ENCODE results near the gene ZNF30. TPM values are rescaled to one million over a fixed set of nuclear protein-coding genes. Genes with fewer than 3 reads are reported as not detected.
"Not testable (repeated sequence)": the region's sequence is repeated elsewhere in the genome, so short reads cannot be mapped to it uniquely, and the experiment has no call there.

The ZNF30 gene
- polyA plus RNA-seq, 3 donors from 2014 or later: 3.7 to 6.2 (median 4.7) TPM

- Mint-ChIP-seq H3K36me3 (peaks cover 42 to 46% (median 45%) of the 10 kb centered on the region in 3 donors), H3K27me3 (ENCODE audit: low read depth in 3 of 3) (peaks cover 2 to 8% (median 5%) of the 10 kb centered on the region in 3 donors), H3K9me3 (peaks cover 37 to 50% (median 45%) of the 10 kb centered on the region in 6 donors), H3K27ac (peak within 1 kb of the TSS; percentile 88 to 95 (median 92)), H3K4me1 (peaks cover 31 to 38% of the 10 kb centered on the region in 2 donors), H3K4me3 (peak within 1 kb of the TSS; percentile 90 to 98 (median 97))
- DNase-seq: peak; percentile 52 to 54 (median 54)
These were observed 37.1 kb downstream of the ZNF30 start, which contains the start of gene ZNF792 for GRCh38 chr19:34963573-34964406. ZNF792 (minus strand) TSS chr19:34964229; CDS start chr19:34963662, 567 bp downstream.

- H3K9me3 Mint-ChIP-seq: peaks cover 30 to 42% (median 37%) of the 10 kb centered on the region in 6 donors
These were observed 37.9 kb downstream of the ZNF30 start for GRCh38 chr19:34964598-34964997.

GRCh38 chr19:34965505-34965904 is 38.8 kb downstream of the ZNF30 start:
- peak overlapping the region; percentile 41 to 83 (median 51) for H3K4me3 Mint-ChIP-seq

More at GRCh38 chr19:34964598-34964997, 37.9 kb downstream of the ZNF30 start:
- H3K36me3 Mint-ChIP-seq: peaks cover 34 to 38% (median 37%) of the 10 kb centered on the region in 3 donors
- peaks cover 31 to 36% of the 10 kb centered on the region in 2 donors for H3K4me1 Mint-ChIP-seq
- H3K27ac Mint-ChIP-seq: peak overlapping the region in 2 of 6 donors; percentile 46 to 67
- DNase-seq: no peak
- peak overlapping the region; percentile 69 to 83 (median 79) for H3K4me3 Mint-ChIP-seq
- peaks cover 2 to 8% (median 5%) of the 10 kb centered on the region in 3 donors for H3K27me3 Mint-ChIP-seq (ENCODE audit: low read depth in 3 of 3)

GRCh38 chr19:34967551-34967950 is 40.8 kb downstream of the ZNF30 start:
- H3K4me1 Mint-ChIP-seq: peaks cover 11 to 14% of the 10 kb centered on the region in 2 donors
- peaks cover 7 to 10% (median 8%) of the 10 kb centered on the region in 3 donors for H3K36me3 Mint-ChIP-seq
- no peak for DNase-seq
- peaks cover 4 to 13% (median 7%) of the 10 kb centered on the region in 6 donors for H3K9me3 Mint-ChIP-seq
- H3K27ac Mint-ChIP-seq: no peak overlapping the region
- no peak overlapping the region for H3K4me3 Mint-ChIP-seq
- peaks cover 2 to 7% (median 6%) of the 10 kb centered on the region in 3 donors for H3K27me3 Mint-ChIP-seq (ENCODE audit: low read depth in 3 of 3)

More at GRCh38 chr19:34965505-34965904, 38.8 kb downstream of the ZNF30 start:
- peaks cover 24 to 33% (median 27%) of the 10 kb centered on the region in 6 donors for H3K9me3 Mint-ChIP-seq
- H3K27ac Mint-ChIP-seq; DNase-seq; H3K27me3 Mint-ChIP-seq (ENCODE audit: low read depth in 3 of 3): not testable (repeated sequence)
- H3K4me1 Mint-ChIP-seq: peaks cover 26 to 27% of the 10 kb centered on the region in 2 donors
- H3K36me3 Mint-ChIP-seq: peaks cover 25 to 29% (median 28%) of the 10 kb centered on the region in 3 donors

GRCh38 chr19:34969721-34970120 is 43.0 kb downstream of the ZNF30 start:
- peaks cover 0 to 5% (median under 1%) of the 10 kb centered on the region in 6 donors for H3K9me3 Mint-ChIP-seq
- no peak overlapping the region for H3K27ac Mint-ChIP-seq
- peaks cover 5 to 18% (median 7%) of the 10 kb centered on the region in 3 donors for H3K27me3 Mint-ChIP-seq (ENCODE audit: low read depth in 3 of 3)
- H3K36me3 Mint-ChIP-seq: peaks cover 0 to 3% (median 0%) of the 10 kb centered on the region in 3 donors
- H3K4me1 Mint-ChIP-seq: peaks cover 14 to 17% of the 10 kb centered on the region in 2 donors
- no peak overlapping the region for H3K4me3 Mint-ChIP-seq
- DNase-seq: no peak

- H3K27ac Mint-ChIP-seq: not testable (repeated sequence)
These were observed 43.6 kb downstream of the ZNF30 start for GRCh38 chr19:34970185-34970780.

GRCh38 chr19:34972163-34972705 is 45.5 kb downstream of the ZNF30 start:
- peak overlapping the region in 1 of 6 donors; percentile 61 for H3K27ac Mint-ChIP-seq
- H3K36me3 Mint-ChIP-seq: no peaks in the 10 kb centered on the region
- H3K27me3 Mint-ChIP-seq (ENCODE audit: low read depth in 3 of 3): peaks cover 7 to 23% (median 9%) of the 10 kb centered on the region in 3 donors
- no peak overlapping the region for H3K4me3 Mint-ChIP-seq
- H3K9me3 Mint-ChIP-seq: peaks cover 0 to 5% (median 0%) of the 10 kb centered on the region in 6 donors
- no peak for DNase-seq
- peaks cover 17 to 18% of the 10 kb centered on the region in 2 donors for H3K4me1 Mint-ChIP-seq

More at GRCh38 chr19:34970185-34970780, 43.6 kb downstream of the ZNF30 start:
- H3K27me3 Mint-ChIP-seq (ENCODE audit: low read depth in 3 of 3): peaks cover 6 to 18% (median 7%) of the 10 kb centered on the region in 3 donors
- H3K4me1 Mint-ChIP-seq: peaks cover 17 to 18% of the 10 kb centered on the region in 2 donors
- not testable (repeated sequence) for H3K9me3 Mint-ChIP-seq, H3K4me3 Mint-ChIP-seq, H3K36me3 Mint-ChIP-seq, DNase-seq

GRCh38 chr19:34974646-34975045 is 47.9 kb downstream of the ZNF30 start:
- H3K27ac Mint-ChIP-seq: peak overlapping the region in 1 of 6 donors; percentile 23
- no peak overlapping the region for H3K4me3 Mint-ChIP-seq
- no peak for DNase-seq
- peaks cover 11 to 26% (median 12%) of the 10 kb centered on the region in 3 donors for H3K27me3 Mint-ChIP-seq (ENCODE audit: low read depth in 3 of 3)
- peaks cover 0 to 5% (median 0%) of the 10 kb centered on the region in 6 donors for H3K9me3 Mint-ChIP-seq
- H3K36me3 Mint-ChIP-seq: no peaks in the 10 kb centered on the region
- peaks cover 17 to 18% of the 10 kb centered on the region in 2 donors for H3K4me1 Mint-ChIP-seq

GRCh38 chr19:34975056-34975455 is 48.4 kb downstream of the ZNF30 start:
- Mint-ChIP-seq H3K4me1 (peaks cover 17 to 18% of the 10 kb centered on the region in 2 donors), H3K27me3 (ENCODE audit: low read depth in 3 of 3) (peaks cover 12 to 22% (median 12%) of the 10 kb centered on the region in 3 donors), H3K4me3 (no peak overlapping the region), H3K9me3 (peaks cover 0 to 5% (median 0%) of the 10 kb centered on the region in 6 donors), H3K36me3 (no peaks in the 10 kb centered on the region), H3K27ac (peak overlapping the region in 1 of 6 donors; percentile 23)
- DNase-seq: no peak

- peaks cover 12 to 22% (median 14%) of the 10 kb centered on the region in 3 donors for H3K27me3 Mint-ChIP-seq (ENCODE audit: low read depth in 3 of 3)
- H3K36me3 Mint-ChIP-seq: no peaks in the 10 kb centered on the region
- DNase-seq: no peak
- no peak overlapping the region for H3K27ac Mint-ChIP-seq
- H3K4me3 Mint-ChIP-seq: no peak overlapping the region
- peaks cover 17 to 18% of the 10 kb centered on the region in 2 donors for H3K4me1 Mint-ChIP-seq
- H3K9me3 Mint-ChIP-seq: peaks cover 0 to 5% (median 0%) of the 10 kb centered on the region in 6 donors
These were observed 49.9 kb downstream of the ZNF30 start for GRCh38 chr19:34976611-34977010.

GRCh38 chr19:34979819-34980640 is 53.3 kb downstream of the ZNF30 start:
- Mint-ChIP-seq H3K27ac (no peak overlapping the region), H3K27me3 (ENCODE audit: low read depth in 3 of 3) (peaks cover 6 to 9% (median 8%) of the 10 kb centered on the region in 3 donors), H3K9me3 (peaks cover 0 to 5% (median 0%) of the 10 kb centered on the region in 6 donors), H3K4me1 (peaks cover under 1 to 2% of the 10 kb centered on the region in 2 donors), H3K4me3 (no peak overlapping the region), H3K36me3 (no peaks in the 10 kb centered on the region)
- no peak for DNase-seq

GRCh38 chr19:34982275-34982674 is 55.6 kb downstream of the ZNF30 start:
- Mint-ChIP-seq H3K27ac (no peak overlapping the region), H3K36me3 (no peaks in the 10 kb centered on the region), H3K9me3 (no peaks in the 10 kb centered on the region), H3K27me3 (ENCODE audit: low read depth in 3 of 3) (peaks cover 2 to 7% (median 5%) of the 10 kb centered on the region in 3 donors), H3K4me3 (no peak overlapping the region), H3K4me1 (peaks cover 10 to 12% of the 10 kb centered on the region in 2 donors)
- no peak for DNase-seq
